Measurements from ENCODE around the gene ARHGAP8. TPM values are rescaled to one million over a fixed set of nuclear protein-coding genes. Genes with fewer than 3 reads are reported as not detected.

ARHGAP8 gene
- total RNA-seq, 1 donor from 2014 or later, result 38.1 TPM

GRCh38 chr22:44714703-44715350 lies 37.5 kb upstream of the ARHGAP8 start:
- no peak for DNase-seq (ENCODE audit: low read depth)
- no peak overlapping the region for H3K4me3 ChIP-seq (ENCODE audit: low read depth, low read length)
- no peak for TF ChIP-seq CTCF (conservative IDR thresholded peaks at IDR 0.05; ENCODE audit: low read depth, low read length)

- no peak for TF ChIP-seq CTCF (conservative IDR thresholded peaks at IDR 0.05; ENCODE audit: low read depth, low read length)
- no peak for DNase-seq (ENCODE audit: low read depth)
- H3K4me3 ChIP-seq (ENCODE audit: low read depth, low read length), result no peak overlapping the region
Observed at GRCh38 chr22:44718418-44718817, 34.0 kb upstream of the ARHGAP8 start.

- TF ChIP-seq CTCF (conservative IDR thresholded peaks at IDR 0.05; ENCODE audit: low read depth, low read length), result no peak
- H3K4me3 ChIP-seq (ENCODE audit: low read depth, low read length), result no peak overlapping the region
- DNase-seq (ENCODE audit: low read depth), result no peak
Observed at GRCh38 chr22:44719586-44720368, 32.6 kb upstream of the ARHGAP8 start.

GRCh38 chr22:44721213-44721612 lies 31.2 kb upstream of the ARHGAP8 start:
- no peak for TF ChIP-seq CTCF (conservative IDR thresholded peaks at IDR 0.05; ENCODE audit: low read depth, low read length)

GRCh38 chr22:44722611-44723010 lies 29.8 kb upstream of the ARHGAP8 start:
- no peak overlapping the region for H3K4me3 ChIP-seq (ENCODE audit: low read depth, low read length)
- TF ChIP-seq CTCF (conservative IDR thresholded peaks at IDR 0.05; ENCODE audit: low read depth, low read length), result no peak
- no peak for DNase-seq (ENCODE audit: low read depth)

More at GRCh38 chr22:44721213-44721612, 31.2 kb upstream of the ARHGAP8 start:
- no peak for DNase-seq (ENCODE audit: low read depth)
- no peak overlapping the region for H3K4me3 ChIP-seq (ENCODE audit: low read depth, low read length)

GRCh38 chr22:44723801-44724200 lies 28.6 kb upstream of the ARHGAP8 start:
- H3K4me3 ChIP-seq (ENCODE audit: low read depth, low read length), result no peak overlapping the region
- TF ChIP-seq CTCF (conservative IDR thresholded peaks at IDR 0.05; ENCODE audit: low read depth, low read length), result no peak
- DNase-seq (ENCODE audit: low read depth), result no peak

Measured in epithelial cell of proximal tubule (primary cell).